Tibial nerve (tissue), 4 donors: ENCODE measurements around the gene NEK11.

ENCODE experiments used
- EP300 ChIP-seq, 2 donors: sonication (generic); formaldehyde crosslinking; IDR thresholded peaks; one replicate each; pipeline ENCODE4 v1.6.1; 2017; ENCODE audit warnings: antibody characterized with exemption in 2 of 2, mild to moderate bottlenecking in 1 of 2
- TF ChIP-seq, protein P1 (sequence below), 5 experiments: fragments of 200-600 bp in 3 of 5; fragments of 450-650 bp in 2 of 5; sonication (generic) in 3 of 5; IDR thresholded peaks; one replicate each; pipeline ENCODE4 v1.5.1; 2016 to 2019; ENCODE audit warnings: antibody characterized with exemption in 5 of 5, mild to moderate bottlenecking in 3 of 5, moderate library complexity in 2 of 5

DNA sequence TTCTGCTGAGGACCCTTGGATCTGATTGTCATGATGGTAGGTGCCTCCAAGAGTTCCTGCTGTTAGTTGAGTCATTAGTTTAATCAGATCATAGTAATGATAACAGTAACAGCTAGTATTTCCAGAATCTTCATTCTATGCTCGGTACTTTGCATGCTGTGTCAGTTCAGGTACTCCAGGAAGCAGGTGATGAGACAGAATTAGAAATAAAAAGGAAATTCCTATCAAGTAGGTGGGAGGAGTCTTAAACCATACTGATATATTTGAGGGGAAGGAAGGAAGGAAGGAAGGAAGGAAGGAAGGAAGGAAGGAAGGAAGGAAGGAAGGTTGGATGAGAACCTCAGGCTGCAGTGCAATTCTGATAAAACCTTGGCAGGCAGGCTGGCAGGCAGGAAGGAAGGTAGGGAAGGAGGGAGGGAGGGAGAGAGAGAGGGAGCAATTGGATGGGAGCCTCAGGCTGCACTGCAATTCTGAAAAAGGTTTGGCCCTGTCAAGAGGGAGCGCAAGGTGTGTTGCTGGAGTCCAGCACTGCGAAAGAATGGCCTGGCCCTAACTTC lies 206.1 kb downstream of the NEK11 start:
- TF ChIP-seq, protein P1, sequence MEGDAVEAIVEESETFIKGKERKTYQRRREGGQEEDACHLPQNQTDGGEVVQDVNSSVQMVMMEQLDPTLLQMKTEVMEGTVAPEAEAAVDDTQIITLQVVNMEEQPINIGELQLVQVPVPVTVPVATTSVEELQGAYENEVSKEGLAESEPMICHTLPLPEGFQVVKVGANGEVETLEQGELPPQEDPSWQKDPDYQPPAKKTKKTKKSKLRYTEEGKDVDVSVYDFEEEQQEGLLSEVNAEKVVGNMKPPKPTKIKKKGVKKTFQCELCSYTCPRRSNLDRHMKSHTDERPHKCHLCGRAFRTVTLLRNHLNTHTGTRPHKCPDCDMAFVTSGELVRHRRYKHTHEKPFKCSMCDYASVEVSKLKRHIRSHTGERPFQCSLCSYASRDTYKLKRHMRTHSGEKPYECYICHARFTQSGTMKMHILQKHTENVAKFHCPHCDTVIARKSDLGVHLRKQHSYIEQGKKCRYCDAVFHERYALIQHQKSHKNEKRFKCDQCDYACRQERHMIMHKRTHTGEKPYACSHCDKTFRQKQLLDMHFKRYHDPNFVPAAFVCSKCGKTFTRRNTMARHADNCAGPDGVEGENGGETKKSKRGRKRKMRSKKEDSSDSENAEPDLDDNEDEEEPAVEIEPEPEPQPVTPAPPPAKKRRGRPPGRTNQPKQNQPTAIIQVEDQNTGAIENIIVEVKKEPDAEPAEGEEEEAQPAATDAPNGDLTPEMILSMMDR (IDR thresholded peaks at IDR 0.05), result no peak
- no peak for TF ChIP-seq EP300 (IDR thresholded peaks at IDR 0.05)
